Measurements from ENCODE around the gene MNS1.
A peak's percentile ranks its signal among the peaks of the same experiment; 100 is the strongest.
"Not testable (repeated sequence)": the region's sequence is repeated elsewhere in the genome, so short reads cannot be mapped to it uniquely, and the experiment has no call there.

Gene MNS1

GRCh38 chr15:56464893-56465520 lies at the start of gene MNS1:
Gene MNS1, minus strand, starts transcription at chr15:56465137. Its CDS starts 165 bp downstream, at chr15:56464972.
- peak; percentile 95 for DNase-seq (ENCODE audit: low read depth)

- DNase-seq (ENCODE audit: low read depth): peak; percentile 78
These were observed 31.7 kb upstream of the MNS1 start for GRCh38 chr15:56496635-56497034.

- no peak for DNase-seq (ENCODE audit: low read depth)
These were observed 30.6 kb upstream of the MNS1 start for GRCh38 chr15:56495533-56495932.

GRCh38 chr15:56495053-56495452 lies 30.1 kb upstream of the MNS1 start:
- no peak for DNase-seq (ENCODE audit: low read depth)

GRCh38 chr15:56492791-56493555 lies 28.0 kb upstream of the MNS1 start:
- no peak for DNase-seq (ENCODE audit: low read depth)

- DNase-seq (ENCODE audit: low read depth): no peak
These were observed 27.3 kb upstream of the MNS1 start for GRCh38 chr15:56492236-56492635.

- peak; percentile 76 for DNase-seq (ENCODE audit: low read depth)
These were observed 26.3 kb upstream of the MNS1 start for GRCh38 chr15:56491110-56491722.

- no peak for DNase-seq (ENCODE audit: low read depth)
These were observed 25.5 kb upstream of the MNS1 start for GRCh38 chr15:56490461-56490860.

GRCh38 chr15:56486206-56486605 lies 21.3 kb upstream of the MNS1 start:
- DNase-seq (ENCODE audit: low read depth): not testable (repeated sequence)

GRCh38 chr15:56485426-56485825 lies 20.5 kb upstream of the MNS1 start:
- not testable (repeated sequence) for DNase-seq (ENCODE audit: low read depth)

GRCh38 chr15:56484287-56484686 lies 19.4 kb upstream of the MNS1 start:
- DNase-seq (ENCODE audit: low read depth): no peak

- DNase-seq (ENCODE audit: low read depth): no peak
These were observed 10.4 kb upstream of the MNS1 start for GRCh38 chr15:56475351-56475750.

- DNase-seq (ENCODE audit: low read depth): no peak
These were observed 8.1 kb upstream of the MNS1 start for GRCh38 chr15:56473017-56473416.

GRCh38 chr15:56472278-56472677 lies 7.3 kb upstream of the MNS1 start:
- no peak for DNase-seq (ENCODE audit: low read depth)

GRCh38 chr15:56471440-56472069 lies 6.6 kb upstream of the MNS1 start:
- no peak for DNase-seq (ENCODE audit: low read depth)

- no peak for DNase-seq (ENCODE audit: low read depth)
These were observed 4.5 kb upstream of the MNS1 start for GRCh38 chr15:56469483-56469882.

GRCh38 chr15:56468401-56468800 lies 3.5 kb upstream of the MNS1 start:
- DNase-seq (ENCODE audit: low read depth): peak; percentile 6

- DNase-seq (ENCODE audit: low read depth): no peak
These were observed 2.7 kb upstream of the MNS1 start for GRCh38 chr15:56467616-56468015.

GRCh38 chr15:56460947-56461346 lies 4.0 kb downstream of the MNS1 start:
- no peak for DNase-seq (ENCODE audit: low read depth)

GRCh38 chr15:56460071-56460470 lies 4.9 kb downstream of the MNS1 start:
- DNase-seq (ENCODE audit: low read depth): no peak

GRCh38 chr15:56459096-56459495 lies 5.8 kb downstream of the MNS1 start:
- no peak for DNase-seq (ENCODE audit: low read depth)

- no peak for DNase-seq (ENCODE audit: low read depth)
These were observed 8.7 kb downstream of the MNS1 start for GRCh38 chr15:56456229-56456628.

GRCh38 chr15:56454836-56455235 lies 10.1 kb downstream of the MNS1 start:
- DNase-seq (ENCODE audit: low read depth): no peak

All from ELR (cell line).